Skeletal muscle tissue (tissue), 4 donors: ENCODE data around the gene ARRDC2. TPM values are rescaled to one million over a fixed set of nuclear protein-coding genes. Genes with fewer than 3 reads are reported as not detected.
"Not testable (repeated sequence)": the region's sequence is repeated elsewhere in the genome, so short reads cannot be mapped to it uniquely, and the experiment has no call there.

Source experiments
- H3K27ac ChIP-seq: one replicate; pipeline ENCODE4 v1.7.0; 2013; ENCODE audit warnings: mild to moderate bottlenecking, low read depth, low read length, inconsistent platforms
- H3K27me3 ChIP-seq, 3 donors: one replicate each; pipeline ENCODE4 v1.7.0; 2013; ENCODE audit warnings: low read length in 3 of 3; ENCODE audit not compliant: control insufficient read depth in 3 of 3, insufficient read depth in 3 of 3
- H3K36me3 ChIP-seq, 3 donors: one replicate each; pipeline ENCODE4 v1.7.0; 2013; ENCODE audit warnings: low read length in 3 of 3; ENCODE audit not compliant: control insufficient read depth in 3 of 3, insufficient read depth in 3 of 3
- H3K4me1 ChIP-seq, 3 donors: one replicate each; pipeline ENCODE4 v1.7.0; 2013; ENCODE audit warnings: low read length in 3 of 3, mild to moderate bottlenecking in 3 of 3; ENCODE audit not compliant: control insufficient read depth in 3 of 3, insufficient read depth in 3 of 3
- H3K4me3 ChIP-seq, 3 donors: one replicate each; pipeline ENCODE4 v1.7.0; 2013; ENCODE audit warnings: low read length in 3 of 3
- H3K9ac ChIP-seq, 3 donors: one replicate each; pipeline ENCODE4 v1.7.0; 2013; ENCODE audit warnings: low read length in 3 of 3, mild to moderate bottlenecking in 3 of 3, moderate library complexity in 2 of 3, low read depth in 1 of 3
- H3K9me3 ChIP-seq, 3 donors: one replicate each; pipeline ENCODE4 v1.7.0; 2013; ENCODE audit warnings: low read length in 3 of 3; ENCODE audit not compliant: control insufficient read depth in 3 of 3
- total RNA-seq: library from RNA; depleted of rRNA; stranded (reverse); fragments of >200 nt; gene quantifications from one replicate; pipeline ENCODE4 v1.2.3, GENCODE V29; 2014
- donor health status: Osteomylitis.

ARRDC2 gene
- total RNA-seq, 1 donor from 2014 or later: 5.7 TPM

DNA sequence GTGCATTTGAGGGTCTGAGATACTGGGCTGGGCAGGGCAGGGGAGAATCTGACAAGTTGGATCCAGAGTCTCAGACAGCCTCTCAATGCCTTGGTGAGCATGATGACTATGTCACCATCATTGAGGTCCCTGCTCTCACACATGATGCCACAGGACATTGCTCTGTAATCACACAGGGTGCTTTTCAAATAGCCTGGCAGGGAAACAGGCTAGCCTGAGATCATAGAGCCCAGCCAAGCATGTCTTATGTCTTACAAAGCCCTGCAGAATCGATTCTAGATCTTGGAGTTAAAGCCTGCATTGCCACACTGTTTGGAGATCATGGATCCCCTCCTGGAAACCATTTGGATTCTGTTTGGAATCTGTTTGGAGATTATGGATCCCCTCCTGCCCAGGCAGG lies 35.7 kb upstream of the ARRDC2 start:
- Histone ChIP-seq H3K36me3 (no peaks in the 10 kb centered on the region), H3K4me1 (peaks cover 0 to 2% (median 0%) of the 10 kb centered on the region in 3 donors), H3K9me3 (no peaks in the 10 kb centered on the region), H3K4me3 (no peak overlapping the region), H3K9ac (no peak overlapping the region), H3K27ac (no peak overlapping the region), H3K27me3 (peaks cover 13 to 19% (median 16%) of the 10 kb centered on the region in 3 donors)

- Histone ChIP-seq H3K27me3 (peaks cover 7 to 10% (median 9%) of the 10 kb centered on the region in 3 donors), H3K9ac (no peak overlapping the region), H3K4me3 (no peak overlapping the region), H3K4me1 (no peaks in the 10 kb centered on the region), H3K36me3 (no peaks in the 10 kb centered on the region), H3K9me3 (no peaks in the 10 kb centered on the region), H3K27ac (no peak overlapping the region)
Observed at GRCh38 chr19:17973759-17974158, 34.2 kb upstream of the ARRDC2 start.

DNA sequence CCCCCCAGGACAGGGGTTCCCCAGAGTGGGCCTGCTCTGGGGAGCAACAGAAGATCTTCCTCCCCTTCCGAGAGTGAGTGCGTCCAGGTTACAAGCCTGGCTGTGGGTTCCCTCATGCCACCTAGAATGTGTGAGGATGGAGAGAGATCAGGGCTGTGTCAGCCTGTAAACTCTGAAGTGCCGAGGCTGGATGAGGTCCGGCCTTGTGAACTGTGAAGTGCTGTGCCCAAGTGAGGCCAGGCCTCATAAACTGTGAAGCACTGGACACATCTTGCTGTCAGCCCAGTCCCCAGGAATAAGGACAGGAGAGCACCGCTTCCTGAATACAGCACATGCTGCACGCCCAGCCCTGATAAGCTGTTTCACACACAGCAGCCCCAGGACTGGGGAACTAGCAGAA lies 33.4 kb upstream of the ARRDC2 start:
- Histone ChIP-seq H3K27ac (no peak overlapping the region), H3K27me3 (peaks cover 4 to 5% (median 5%) of the 10 kb centered on the region in 3 donors), H3K4me1 (no peaks in the 10 kb centered on the region), H3K36me3 (no peaks in the 10 kb centered on the region), H3K9ac (no peak overlapping the region), H3K9me3 (no peaks in the 10 kb centered on the region), H3K4me3 (no peak overlapping the region)

- Histone ChIP-seq H3K27me3 (peaks cover 3 to 5% (median 4%) of the 10 kb centered on the region in 3 donors), H3K4me1 (no peaks in the 10 kb centered on the region), H3K4me3 (no peak overlapping the region), H3K9me3 (no peaks in the 10 kb centered on the region), H3K27ac (no peak overlapping the region), H3K36me3 (no peaks in the 10 kb centered on the region), H3K9ac (no peak overlapping the region)
Observed at GRCh38 chr19:17975032-17975431, 32.9 kb upstream of the ARRDC2 start.

GRCh38 chr19:17977021-17977420 lies 30.9 kb upstream of the ARRDC2 start:
- H3K9me3 ChIP-seq: no peaks in the 10 kb centered on the region
- no peak overlapping the region for H3K9ac ChIP-seq
- no peaks in the 10 kb centered on the region for H3K4me1 ChIP-seq
- no peaks in the 10 kb centered on the region for H3K36me3 ChIP-seq
- no peak overlapping the region for H3K27ac ChIP-seq
- peaks cover 4 to 14% (median 10%) of the 10 kb centered on the region in 3 donors for H3K27me3 ChIP-seq
- H3K4me3 ChIP-seq: no peak overlapping the region

- no peak overlapping the region for H3K9ac ChIP-seq
- no peaks in the 10 kb centered on the region for H3K4me1 ChIP-seq
- H3K4me3 ChIP-seq: no peak overlapping the region
- H3K27ac ChIP-seq: no peak overlapping the region
- no peaks in the 10 kb centered on the region for H3K9me3 ChIP-seq
- peaks cover 6 to 14% (median 14%) of the 10 kb centered on the region in 3 donors for H3K27me3 ChIP-seq
- no peaks in the 10 kb centered on the region for H3K36me3 ChIP-seq
Observed at GRCh38 chr19:17977488-17977887, 30.5 kb upstream of the ARRDC2 start.

- no peak overlapping the region for H3K4me3 ChIP-seq
- H3K27me3 ChIP-seq: peaks cover 15 to 23% (median 17%) of the 10 kb centered on the region in 3 donors
Observed at GRCh38 chr19:17981611-17982010, 26.4 kb upstream of the ARRDC2 start.

DNA sequence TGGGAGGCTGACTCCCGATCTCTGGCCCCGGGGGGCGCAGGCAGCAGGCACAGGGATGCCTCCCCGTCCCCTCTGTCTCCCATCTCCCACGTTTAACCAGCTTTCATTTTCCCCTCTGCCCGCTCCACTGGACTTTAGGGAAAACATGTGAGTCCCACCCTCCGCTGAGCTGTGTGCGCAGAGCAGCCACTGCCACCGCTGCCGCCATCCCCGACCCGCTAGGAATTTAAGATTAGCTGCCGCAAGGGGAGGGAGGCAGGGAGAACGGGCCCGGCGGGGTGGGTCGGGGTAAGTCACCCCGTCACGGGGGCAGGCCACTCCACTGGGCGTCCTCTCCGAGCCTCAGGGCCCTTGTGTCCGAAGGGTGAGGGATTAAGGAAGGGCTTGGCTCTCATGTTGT lies 25.5 kb upstream of the ARRDC2 start:
- H3K27me3 ChIP-seq: peaks cover 15 to 23% (median 17%) of the 10 kb centered on the region in 3 donors
- no peaks in the 10 kb centered on the region for H3K9me3 ChIP-seq
- no peaks in the 10 kb centered on the region for H3K36me3 ChIP-seq
- H3K4me1 ChIP-seq: no peaks in the 10 kb centered on the region
- no peak overlapping the region for H3K9ac ChIP-seq
- H3K4me3 ChIP-seq: no peak overlapping the region
- H3K27ac ChIP-seq: no peak overlapping the region

More at GRCh38 chr19:17981611-17982010, 26.4 kb upstream of the ARRDC2 start:
- no peaks in the 10 kb centered on the region for H3K36me3 ChIP-seq
- H3K27ac ChIP-seq: no peak overlapping the region
- H3K9me3 ChIP-seq: no peaks in the 10 kb centered on the region
- H3K4me1 ChIP-seq: no peaks in the 10 kb centered on the region
- H3K9ac ChIP-seq: no peak overlapping the region

GRCh38 chr19:17985037-17985818 lies 22.7 kb upstream of the ARRDC2 start:
- no peaks in the 10 kb centered on the region for H3K4me1 ChIP-seq

DNA sequence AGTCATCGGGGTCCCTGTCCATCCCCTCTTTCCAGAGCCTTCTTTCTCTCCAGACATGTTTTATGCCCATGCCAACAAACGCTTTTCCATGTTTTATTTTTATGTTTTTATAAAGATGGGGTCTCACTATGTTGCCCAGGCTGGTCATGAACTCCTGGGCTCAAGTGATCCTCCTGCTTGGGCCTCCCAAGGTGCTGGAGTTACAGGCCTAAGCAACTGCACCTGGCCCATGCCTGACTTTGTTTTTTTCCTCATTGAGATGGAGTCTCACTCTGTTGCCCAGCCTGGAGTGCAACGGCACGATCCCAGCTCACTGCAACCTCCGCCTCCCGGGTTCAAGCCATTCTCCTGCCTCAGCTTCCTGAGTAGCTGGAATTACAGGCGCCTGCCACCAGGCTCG lies 21.4 kb upstream of the ARRDC2 start:
- not testable (repeated sequence) for H3K4me1 ChIP-seq, H3K4me3 ChIP-seq, H3K36me3 ChIP-seq, H3K9me3 ChIP-seq, H3K27ac ChIP-seq, H3K9ac ChIP-seq
- peaks cover 11 to 18% (median 15%) of the 10 kb centered on the region in 3 donors for H3K27me3 ChIP-seq

More at GRCh38 chr19:17985037-17985818, 22.7 kb upstream of the ARRDC2 start:
- no peak overlapping the region for H3K9ac ChIP-seq
- peaks cover 15 to 21% (median 16%) of the 10 kb centered on the region in 3 donors for H3K27me3 ChIP-seq
- H3K4me3 ChIP-seq: no peak overlapping the region
- no peaks in the 10 kb centered on the region for H3K9me3 ChIP-seq
- no peaks in the 10 kb centered on the region for H3K36me3 ChIP-seq
- H3K27ac ChIP-seq: no peak overlapping the region
